ENCODE results near the gene TMEM175. TPM values are rescaled to one million over a fixed set of nuclear protein-coding genes. Genes with fewer than 3 reads are reported as not detected.
A peak's percentile ranks its signal among the peaks of the same experiment; 100 is the strongest.
"Not testable (repeated sequence)": the region's sequence is repeated elsewhere in the genome, so short reads cannot be mapped to it uniquely, and the experiment has no call there.

Gene TMEM175
- total RNA-seq, 2 experiments from 2014 or later = 51.3 to 57.7 TPM

GRCh38 chr4:917466-917865 lies 14.8 kb upstream of the TMEM175 start:
- Histone ChIP-seq H3K4me1 (ENCODE audit: insufficient read depth, low read length) (peaks cover 38% of the 10 kb centered on the region), H3K27ac (ENCODE audit: low read depth in 1 of 2, low read length in 2 of 2) (no peak overlapping the region), H3K36me3 (ENCODE audit: insufficient read depth, low read length) (peaks cover 10% of the 10 kb centered on the region), H3K27me3 (ENCODE audit: control insufficient read depth in 1 of 2, insufficient read depth in 2 of 2, low read length in 2 of 2) (no peaks in the 10 kb centered on the region), H3K9me3 (ENCODE audit: control insufficient read depth in 1 of 2, insufficient read depth in 1 of 2, low read length in 2 of 2) (peaks cover 0 to 11% of the 10 kb centered on the region in 2 experiments), H3K4me3 (ENCODE audit: low read length) (no peak overlapping the region)
- DNase-seq (peak in 1 of 14 experiments; percentile 22), ATAC-seq (ENCODE audit: poor library complexity) (no peak)
- Mint-ChIP-seq H3K27ac (no peak overlapping the region), H3K36me3 (ENCODE audit: low read depth) (peaks cover 25% of the 10 kb centered on the region), H3K4me3 (no peak overlapping the region), H3K4me1 (ENCODE audit: low read depth) (peaks cover 57% of the 10 kb centered on the region), H3K9me3 (peaks cover 4% of the 10 kb centered on the region), H3K27me3 (no peaks in the 10 kb centered on the region)
- intact Hi-C loops (cut with DNase I, micrococcal nuclease) = no loop called here
- CTCF ChIA-PET = no interaction called here
- no peak for TF ChIP-seq CTCF (IDR thresholded peaks at IDR 0.05)
- POLR2A ChIA-PET = no interaction called here

- Mint-ChIP-seq H3K27ac (no peak overlapping the region), H3K9me3 (peaks cover 4% of the 10 kb centered on the region), H3K4me1 (ENCODE audit: low read depth) (peaks cover 62% of the 10 kb centered on the region), H3K4me3 (no peak overlapping the region), H3K27me3 (no peaks in the 10 kb centered on the region), H3K36me3 (ENCODE audit: low read depth) (peaks cover 26% of the 10 kb centered on the region)
- no peak for ATAC-seq (ENCODE audit: poor library complexity)
- intact Hi-C loops (cut with DNase I, micrococcal nuclease) = no loop called here
- no peak for TF ChIP-seq CTCF (IDR thresholded peaks at IDR 0.05)
- Histone ChIP-seq H3K9me3 (ENCODE audit: control insufficient read depth in 1 of 2, insufficient read depth in 1 of 2, low read length in 2 of 2) (peaks cover 0 to 11% of the 10 kb centered on the region in 2 experiments), H3K4me3 (ENCODE audit: low read length) (no peak overlapping the region), H3K27me3 (ENCODE audit: control insufficient read depth in 1 of 2, insufficient read depth in 2 of 2, low read length in 2 of 2) (no peaks in the 10 kb centered on the region), H3K27ac (ENCODE audit: low read depth in 1 of 2, low read length in 2 of 2) (no peak overlapping the region), H3K36me3 (ENCODE audit: insufficient read depth, low read length) (peaks cover 5% of the 10 kb centered on the region), H3K4me1 (ENCODE audit: insufficient read depth, low read length) (peaks cover 43% of the 10 kb centered on the region)
- ChIA-PET CTCF (no interaction called here), POLR2A (no interaction called here)
- DNase-seq = no peak
These were observed 14.3 kb upstream of the TMEM175 start for GRCh38 chr4:917992-918391.

GRCh38 chr4:918591-918990 lies 13.7 kb upstream of the TMEM175 start:
- peaks cover 67% of the 10 kb centered on the region for H3K4me1 Mint-ChIP-seq (ENCODE audit: low read depth)
- H3K27ac Mint-ChIP-seq; DNase-seq; H3K4me3 ChIP-seq (ENCODE audit: low read length); H3K27me3 ChIP-seq (ENCODE audit: control insufficient read depth in 1 of 2, insufficient read depth in 2 of 2, low read length in 2 of 2); H3K9me3 Mint-ChIP-seq; ATAC-seq (ENCODE audit: poor library complexity); intact Hi-C loops (cut with DNase I, micrococcal nuclease); CTCF ChIA-PET; H3K4me3 Mint-ChIP-seq; H3K27me3 Mint-ChIP-seq; H3K36me3 ChIP-seq (ENCODE audit: insufficient read depth, low read length); H3K27ac ChIP-seq (ENCODE audit: low read depth in 1 of 2, low read length in 2 of 2); POLR2A ChIA-PET: not testable (repeated sequence)
- peaks cover 0 to 11% of the 10 kb centered on the region in 2 experiments for H3K9me3 ChIP-seq (ENCODE audit: control insufficient read depth in 1 of 2, insufficient read depth in 1 of 2, low read length in 2 of 2)
- peaks cover 49% of the 10 kb centered on the region for H3K4me1 ChIP-seq (ENCODE audit: insufficient read depth, low read length)
- peaks cover 26% of the 10 kb centered on the region for H3K36me3 Mint-ChIP-seq (ENCODE audit: low read depth)

GRCh38 chr4:919004-919680 lies 13.1 kb upstream of the TMEM175 start:
- H3K4me3 ChIP-seq (ENCODE audit: low read length); DNase-seq; H3K27ac Mint-ChIP-seq; intact Hi-C loops (cut with DNase I, micrococcal nuclease); H3K27me3 Mint-ChIP-seq; ATAC-seq (ENCODE audit: poor library complexity); H3K9me3 Mint-ChIP-seq; H3K27ac ChIP-seq (ENCODE audit: low read depth in 1 of 2, low read length in 2 of 2); H3K36me3 ChIP-seq (ENCODE audit: insufficient read depth, low read length); H3K4me3 Mint-ChIP-seq; POLR2A ChIA-PET; H3K27me3 ChIP-seq (ENCODE audit: control insufficient read depth in 1 of 2, insufficient read depth in 2 of 2, low read length in 2 of 2): not testable (repeated sequence)
- H3K36me3 Mint-ChIP-seq (ENCODE audit: low read depth) = peaks cover 26% of the 10 kb centered on the region
- H3K4me1 ChIP-seq (ENCODE audit: insufficient read depth, low read length) = peaks cover 55% of the 10 kb centered on the region
- peaks cover 69% of the 10 kb centered on the region for H3K4me1 Mint-ChIP-seq (ENCODE audit: low read depth)
- CTCF ChIA-PET = interaction anchor here (1.3 kb wide), 1 partner anchor 13 kb away, joined by 3 read pairs; the partner anchor contains the start of genes GAK and TMEM175
- H3K9me3 ChIP-seq (ENCODE audit: control insufficient read depth in 1 of 2, insufficient read depth in 1 of 2, low read length in 2 of 2) = peaks cover 0 to 11% of the 10 kb centered on the region in 2 experiments

Data from CD4-positive, alpha-beta T cell (primary cell).